ENCODE data around the gene RAD9A.
"Not testable (repeated sequence)": the region's sequence is repeated elsewhere in the genome, so short reads cannot be mapped to it uniquely, and the experiment has no call there.

Gene RAD9A

GRCh38 chr11:67400942-67401494 lies 9.2 kb downstream of the RAD9A start:
- H3K27me3 ChIP-seq (ENCODE audit: low read depth, low read length): no peaks in the 10 kb centered on the region
- peak overlapping the region; percentile 82 to 90 for H3K4me3 ChIP-seq (ENCODE audit: low read depth in 1 of 2, low read length in 2 of 2)
- peaks cover 5 to 42% of the 10 kb centered on the region in 2 donors for H3K4me1 ChIP-seq (ENCODE audit: control insufficient read depth in 1 of 2, insufficient read depth in 2 of 2, low read length in 2 of 2)
- peak overlapping the region; percentile 69 for H3K27ac ChIP-seq (ENCODE audit: low read length)
- H3K36me3 ChIP-seq (ENCODE audit: control insufficient read depth in 1 of 2, insufficient read depth in 2 of 2, low read length in 2 of 2): peaks cover 14 to 32% of the 10 kb centered on the region in 2 donors
- H3K9me3 ChIP-seq (ENCODE audit: control insufficient read depth in 1 of 2, low read length in 2 of 2): no peaks in the 10 kb centered on the region

- Histone ChIP-seq H3K27ac (ENCODE audit: low read length) (peak within 1 kb of the TSS; percentile 85), H3K9me3 (ENCODE audit: control insufficient read depth in 1 of 2, low read length in 2 of 2) (no peaks in the 10 kb centered on the region), H3K4me1 (ENCODE audit: control insufficient read depth in 1 of 2, insufficient read depth in 2 of 2, low read length in 2 of 2) (peaks cover 5 to 39% of the 10 kb centered on the region in 2 donors), H3K27me3 (ENCODE audit: low read depth, low read length) (no peaks in the 10 kb centered on the region), H3K4me3 (ENCODE audit: low read depth in 1 of 2, low read length in 2 of 2) (peak within 1 kb of the TSS; percentile 82 to 90), H3K36me3 (ENCODE audit: control insufficient read depth in 1 of 2, insufficient read depth in 2 of 2, low read length in 2 of 2) (peaks cover 14 to 25% of the 10 kb centered on the region in 2 donors)
These were observed 9.9 kb downstream of the RAD9A start, which contains the start of gene PPP1CA for GRCh38 chr11:67401495-67402191. PPP1CA (minus strand) TSS chr11:67401858; CDS start chr11:67401782, 76 bp downstream.

- H3K4me3 ChIP-seq (ENCODE audit: low read depth in 1 of 2, low read length in 2 of 2): peak overlapping the region; percentile 64 to 69
- not testable (repeated sequence) for H3K9me3 ChIP-seq (ENCODE audit: control insufficient read depth in 1 of 2, low read length in 2 of 2); H3K27me3 ChIP-seq (ENCODE audit: low read depth, low read length)
- peak overlapping the region; percentile 85 for H3K27ac ChIP-seq (ENCODE audit: low read length)
- H3K36me3 ChIP-seq (ENCODE audit: control insufficient read depth in 1 of 2, insufficient read depth in 2 of 2, low read length in 2 of 2): peaks cover 12 to 22% of the 10 kb centered on the region in 2 donors
- H3K4me1 ChIP-seq (ENCODE audit: control insufficient read depth in 1 of 2, insufficient read depth in 2 of 2, low read length in 2 of 2): peaks cover 5 to 36% of the 10 kb centered on the region in 2 donors
These were observed 10.5 kb downstream of the RAD9A start for GRCh38 chr11:67402192-67402839.

GRCh38 chr11:67403085-67403484 lies 11.3 kb downstream of the RAD9A start:
- peaks cover 5 to 14% of the 10 kb centered on the region in 2 donors for H3K36me3 ChIP-seq (ENCODE audit: control insufficient read depth in 1 of 2, insufficient read depth in 2 of 2, low read length in 2 of 2)
- H3K4me3 ChIP-seq (ENCODE audit: low read depth in 1 of 2, low read length in 2 of 2); H3K27ac ChIP-seq (ENCODE audit: low read length); H3K9me3 ChIP-seq (ENCODE audit: control insufficient read depth in 1 of 2, low read length in 2 of 2); H3K27me3 ChIP-seq (ENCODE audit: low read depth, low read length): not testable (repeated sequence)
- H3K4me1 ChIP-seq (ENCODE audit: control insufficient read depth in 1 of 2, insufficient read depth in 2 of 2, low read length in 2 of 2): peaks cover 5 to 36% of the 10 kb centered on the region in 2 donors

- Histone ChIP-seq H3K9me3 (ENCODE audit: control insufficient read depth in 1 of 2, low read length in 2 of 2) (no peaks in the 10 kb centered on the region), H3K4me3 (ENCODE audit: low read depth in 1 of 2, low read length in 2 of 2) (peak overlapping the region; percentile 9 to 37), H3K27ac (ENCODE audit: low read length) (no peak overlapping the region), H3K27me3 (ENCODE audit: low read depth, low read length) (no peaks in the 10 kb centered on the region), H3K4me1 (ENCODE audit: control insufficient read depth in 1 of 2, insufficient read depth in 2 of 2, low read length in 2 of 2) (peaks cover 5 to 29% of the 10 kb centered on the region in 2 donors), H3K36me3 (ENCODE audit: control insufficient read depth in 1 of 2, insufficient read depth in 2 of 2, low read length in 2 of 2) (no peaks in the 10 kb centered on the region)
These were observed 12.9 kb downstream of the RAD9A start for GRCh38 chr11:67404515-67405195.

GRCh38 chr11:67405196-67405567 lies 13.4 kb downstream of the RAD9A start:
- H3K27me3 ChIP-seq (ENCODE audit: low read depth, low read length): no peaks in the 10 kb centered on the region
- peak overlapping the region in 1 of 2 donors; percentile 9 for H3K4me3 ChIP-seq (ENCODE audit: low read depth in 1 of 2, low read length in 2 of 2)
- no peaks in the 10 kb centered on the region for H3K36me3 ChIP-seq (ENCODE audit: control insufficient read depth in 1 of 2, insufficient read depth in 2 of 2, low read length in 2 of 2)
- no peak overlapping the region for H3K27ac ChIP-seq (ENCODE audit: low read length)
- peaks cover 5 to 31% of the 10 kb centered on the region in 2 donors for H3K4me1 ChIP-seq (ENCODE audit: control insufficient read depth in 1 of 2, insufficient read depth in 2 of 2, low read length in 2 of 2)
- H3K9me3 ChIP-seq (ENCODE audit: control insufficient read depth in 1 of 2, low read length in 2 of 2): no peaks in the 10 kb centered on the region

GRCh38 chr11:67405688-67406339 lies 14.0 kb downstream of the RAD9A start:
- Histone ChIP-seq H3K27ac (ENCODE audit: low read length) (no peak overlapping the region), H3K9me3 (ENCODE audit: control insufficient read depth in 1 of 2, low read length in 2 of 2) (no peaks in the 10 kb centered on the region), H3K4me1 (ENCODE audit: control insufficient read depth in 1 of 2, insufficient read depth in 2 of 2, low read length in 2 of 2) (peaks cover under 1 to 26% of the 10 kb centered on the region in 2 donors), H3K27me3 (ENCODE audit: low read depth, low read length) (no peaks in the 10 kb centered on the region), H3K36me3 (ENCODE audit: control insufficient read depth in 1 of 2, insufficient read depth in 2 of 2, low read length in 2 of 2) (no peaks in the 10 kb centered on the region), H3K4me3 (ENCODE audit: low read depth in 1 of 2, low read length in 2 of 2) (no peak overlapping the region)

GRCh38 chr11:67406420-67406968 lies 14.7 kb downstream of the RAD9A start:
- Histone ChIP-seq H3K27me3 (ENCODE audit: low read depth, low read length) (no peaks in the 10 kb centered on the region), H3K4me1 (ENCODE audit: control insufficient read depth in 1 of 2, insufficient read depth in 2 of 2, low read length in 2 of 2) (peaks cover 0 to 25% of the 10 kb centered on the region in 2 donors), H3K9me3 (ENCODE audit: control insufficient read depth in 1 of 2, low read length in 2 of 2) (no peaks in the 10 kb centered on the region), H3K27ac (ENCODE audit: low read length) (no peak overlapping the region), H3K36me3 (ENCODE audit: control insufficient read depth in 1 of 2, insufficient read depth in 2 of 2, low read length in 2 of 2) (no peaks in the 10 kb centered on the region), H3K4me3 (ENCODE audit: low read depth in 1 of 2, low read length in 2 of 2) (no peak overlapping the region)

GRCh38 chr11:67406969-67407687 lies 15.3 kb downstream of the RAD9A start:
- H3K4me3 ChIP-seq (ENCODE audit: low read depth in 1 of 2, low read length in 2 of 2): no peak overlapping the region
- no peak overlapping the region for H3K27ac ChIP-seq (ENCODE audit: low read length)
- H3K36me3 ChIP-seq (ENCODE audit: control insufficient read depth in 1 of 2, insufficient read depth in 2 of 2, low read length in 2 of 2): no peaks in the 10 kb centered on the region
- H3K4me1 ChIP-seq (ENCODE audit: control insufficient read depth in 1 of 2, insufficient read depth in 2 of 2, low read length in 2 of 2): peaks cover 0 to 23% of the 10 kb centered on the region in 2 donors
- H3K27me3 ChIP-seq (ENCODE audit: low read depth, low read length): no peaks in the 10 kb centered on the region
- no peaks in the 10 kb centered on the region for H3K9me3 ChIP-seq (ENCODE audit: control insufficient read depth in 1 of 2, low read length in 2 of 2)

- Histone ChIP-seq H3K4me1 (ENCODE audit: control insufficient read depth in 1 of 2, insufficient read depth in 2 of 2, low read length in 2 of 2) (peaks cover 0 to 20% of the 10 kb centered on the region in 2 donors), H3K4me3 (ENCODE audit: low read depth in 1 of 2, low read length in 2 of 2) (no peak overlapping the region), H3K27ac (ENCODE audit: low read length) (no peak overlapping the region), H3K27me3 (ENCODE audit: low read depth, low read length) (peaks cover 4% of the 10 kb centered on the region), H3K36me3 (ENCODE audit: control insufficient read depth in 1 of 2, insufficient read depth in 2 of 2, low read length in 2 of 2) (no peaks in the 10 kb centered on the region), H3K9me3 (ENCODE audit: control insufficient read depth in 1 of 2, low read length in 2 of 2) (no peaks in the 10 kb centered on the region)
These were observed 15.9 kb downstream of the RAD9A start for GRCh38 chr11:67407688-67408163.
